SK-N-SH (cell line): Measurements from ENCODE around the gene HTR3A.

Experiments used
- CTCF ChIP-seq: fragments of 200-600 bp; sonication (generic); IDR thresholded peaks from 2 replicates; pipeline ENCODE4 v1.6.1; 2017; ENCODE audit warnings: antibody characterized with exemption, mild to moderate bottlenecking, moderate library complexity
- MAX ChIP-seq: IDR thresholded peaks from 2 replicates; pipeline ENCODE4 v1.4.0; 2012; ENCODE audit warnings: low read depth
- RCOR1 ChIP-seq: fragments of 150-350 bp; IDR thresholded peaks from 2 replicates; pipeline ENCODE4 v1.6.1; 2017; ENCODE audit warnings: antibody characterized with exemption, low read length

DNA sequence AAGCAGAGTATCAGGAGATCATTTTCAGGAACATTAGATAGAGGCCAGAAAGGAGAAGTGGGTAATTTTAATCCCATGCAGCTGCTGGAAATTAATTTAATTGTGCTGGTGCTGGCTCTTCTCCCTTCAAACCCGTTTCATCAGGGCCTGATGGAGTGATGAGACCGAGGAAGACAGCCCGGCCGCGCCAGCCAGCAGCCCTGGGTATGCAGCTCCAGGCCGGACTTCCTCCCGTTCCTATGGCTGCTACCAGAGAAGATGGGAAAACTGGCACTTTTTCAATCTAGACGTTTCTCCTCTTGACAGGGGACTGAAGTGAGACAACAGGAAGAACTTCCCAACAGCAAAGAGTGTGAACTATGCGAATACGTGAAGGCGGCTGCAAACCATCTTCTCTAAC, 60.0 kb downstream of the HTR3A start:
- TF ChIP-seq CTCF (no peak), MAX (no peak), RCOR1 (no peak)
